Measurements from ENCODE around the gene FRMD5. TPM values are rescaled to one million over a fixed set of nuclear protein-coding genes. Genes with fewer than 3 reads are reported as not detected.

The FRMD5 gene
- total RNA-seq, 1 experiment from 2014 or later, result 27.2 TPM

DNA sequence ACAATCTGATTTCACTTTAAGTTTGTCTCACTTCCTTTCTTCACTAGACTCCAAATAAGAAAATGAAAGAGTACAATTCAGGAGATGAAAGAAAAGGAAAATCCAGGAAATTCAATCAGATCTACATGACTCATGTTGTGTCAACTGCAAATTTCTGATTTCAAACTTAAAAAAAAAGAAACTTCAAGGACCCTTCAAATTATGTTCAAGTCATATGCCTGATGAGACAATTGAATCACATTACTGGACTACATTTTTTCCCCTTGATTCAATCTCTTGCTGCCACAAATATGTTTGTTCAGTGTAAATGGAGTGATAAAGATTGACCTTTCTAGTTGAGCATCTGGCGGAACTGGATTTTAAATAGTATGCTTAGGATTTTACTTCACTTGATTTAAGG lies 37.4 kb downstream of the FRMD5 start (continued):
- TF ChIP-seq SP1 (IDR thresholded peaks at IDR 0.05; ENCODE audit: low read depth), result peak; percentile 97
- TF ChIP-seq POLR2A (IDR thresholded peaks at IDR 0.05; ENCODE audit: borderline replicate concordance, extremely low read depth, insufficient read depth, insufficient read length), result no peak
- TF ChIP-seq FOSL1 (IDR thresholded peaks at IDR 0.05; ENCODE audit: low read depth), result peak; percentile 99

DNA sequence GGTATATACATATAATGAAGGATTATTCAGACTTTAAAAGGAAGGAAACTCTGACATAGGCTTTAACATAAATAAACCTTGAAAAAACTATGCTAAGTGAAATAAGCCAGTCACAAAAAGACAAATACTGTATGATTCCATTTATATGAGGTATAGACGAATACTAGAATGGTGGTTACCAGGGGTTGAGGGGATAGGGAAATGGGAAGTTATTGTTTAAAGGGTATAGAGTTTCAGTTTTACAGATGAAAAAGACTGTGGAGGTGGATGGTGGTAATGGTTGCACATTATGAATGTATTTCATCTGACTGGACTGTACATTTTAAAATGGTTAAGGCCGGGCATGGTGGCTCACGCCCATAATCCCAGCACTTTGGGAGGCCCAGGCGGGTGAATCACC lies 41.7 kb downstream of the FRMD5 start:
- no peaks in the 10 kb centered on the region for H3K36me3 ChIP-seq (ENCODE audit: control insufficient read depth in 1 of 2, insufficient read depth in 2 of 2, low read length in 2 of 2)
- no peaks in the 10 kb centered on the region for H3K9me3 ChIP-seq (ENCODE audit: control insufficient read depth in 1 of 2, insufficient read depth in 1 of 2, low read depth in 1 of 2, low read length in 2 of 2)
- no peaks in the 10 kb centered on the region for H3K9me2 ChIP-seq (ENCODE audit: insufficient read depth)
- POLR2A ChIA-PET, result no interaction called here
- H2AFZ ChIP-seq (ENCODE audit: low read depth, low read length, poor library complexity, severe bottlenecking), result no peak overlapping the region
- intact Hi-C loops (cut with micrococcal nuclease), result no loop called here
- no peak overlapping the region for H3K4me3 ChIP-seq (replicated peaks in 1 of 2; ENCODE audit: low read depth in 1 of 2, low read length in 2 of 2)
- CTCF ChIA-PET, result no interaction called here
- RAD21 ChIA-PET (ENCODE audit: low non-redundant PET in 1 of 2, low total read pairs in 2 of 2, uncharacterized antibody in 2 of 2, unreplicated experiment in 2 of 2), result no interaction called here
- TF ChIP-seq SIN3A (IDR thresholded peaks at IDR 0.05; ENCODE audit: low read depth) (no peak), EZH2 (IDR thresholded peaks at IDR 0.05) (no peak)
- TF ChIP-seq, protein P1, sequence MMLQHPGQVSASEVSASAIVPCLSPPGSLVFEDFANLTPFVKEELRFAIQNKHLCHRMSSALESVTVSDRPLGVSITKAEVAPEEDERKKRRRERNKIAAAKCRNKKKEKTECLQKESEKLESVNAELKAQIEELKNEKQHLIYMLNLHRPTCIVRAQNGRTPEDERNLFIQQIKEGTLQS (IDR thresholded peaks at IDR 0.05), result no peak
- H3K4me2 ChIP-seq (ENCODE audit: low read length), result no peak overlapping the region
- H3K79me2 ChIP-seq (ENCODE audit: insufficient read depth, low read length), result peaks cover 80% of the 10 kb centered on the region
- H3K27me3 ChIP-seq (ENCODE audit: insufficient read depth, low read length), result no peaks in the 10 kb centered on the region
- no peak overlapping the region for H3K9ac ChIP-seq (ENCODE audit: low read length)
- no TSS peak for BruUV-seq (replicated peaks)
- ATAC-seq (no peak), DNase-seq (ENCODE audit: low read depth, low spot score) (no peak)
- H3K4me1 ChIP-seq (ENCODE audit: control insufficient read depth in 1 of 2, insufficient read depth in 2 of 2, low read length in 2 of 2), result peaks cover 42 to 53% of the 10 kb centered on the region in 2 experiments
- no peaks in the 10 kb centered on the region for H4K20me1 ChIP-seq (ENCODE audit: insufficient read depth)
- H3K27ac ChIP-seq (ENCODE audit: low read depth, low read length), result no peak overlapping the region

DNA sequence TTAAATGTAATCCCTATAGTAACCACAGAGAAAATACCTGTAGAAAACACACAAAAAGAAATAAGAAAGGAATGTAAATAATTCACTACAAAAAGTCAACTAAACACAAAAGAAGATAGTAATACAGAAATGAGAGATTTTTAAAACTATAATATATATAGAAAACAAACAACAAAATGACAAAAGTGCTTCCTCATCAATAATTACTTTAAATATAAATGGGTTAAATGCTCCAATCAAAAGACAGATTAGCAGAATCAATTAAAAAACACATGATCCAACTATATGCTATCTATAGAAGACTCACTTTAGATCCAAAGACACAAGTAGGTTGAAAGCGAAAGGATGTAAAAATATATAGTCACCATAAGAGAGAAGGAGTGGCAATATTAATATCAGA lies 45.8 kb downstream of the FRMD5 start:
- Histone ChIP-seq H3K9ac (ENCODE audit: low read length) (no peak overlapping the region), H3K4me3 (replicated peaks in 1 of 2; ENCODE audit: low read depth in 1 of 2, low read length in 2 of 2) (no peak overlapping the region), H3K79me2 (ENCODE audit: insufficient read depth, low read length) (peaks cover 76% of the 10 kb centered on the region), H3K27me3 (ENCODE audit: insufficient read depth, low read length) (no peaks in the 10 kb centered on the region), H2AFZ (ENCODE audit: low read depth, low read length, poor library complexity, severe bottlenecking) (no peak overlapping the region), H3K4me2 (ENCODE audit: low read length) (no peak overlapping the region), H4K20me1 (ENCODE audit: insufficient read depth) (no peaks in the 10 kb centered on the region), H3K27ac (ENCODE audit: low read depth, low read length) (no peak overlapping the region), H3K4me1 (ENCODE audit: control insufficient read depth in 1 of 2, insufficient read depth in 2 of 2, low read length in 2 of 2) (peaks cover 8 to 14% of the 10 kb centered on the region in 2 experiments), H3K9me3 (ENCODE audit: control insufficient read depth in 1 of 2, insufficient read depth in 1 of 2, low read depth in 1 of 2, low read length in 2 of 2) (no peaks in the 10 kb centered on the region), H3K36me3 (ENCODE audit: control insufficient read depth in 1 of 2, insufficient read depth in 2 of 2, low read length in 2 of 2) (no peaks in the 10 kb centered on the region), H3K9me2 (ENCODE audit: insufficient read depth) (no peaks in the 10 kb centered on the region)
- no TSS peak for BruUV-seq (replicated peaks)
- intact Hi-C loops (cut with micrococcal nuclease), result no loop called here
- DNase-seq (ENCODE audit: low read depth, low spot score), result no peak
- CTCF ChIA-PET, result no interaction called here
- TF ChIP-seq, protein P2, sequence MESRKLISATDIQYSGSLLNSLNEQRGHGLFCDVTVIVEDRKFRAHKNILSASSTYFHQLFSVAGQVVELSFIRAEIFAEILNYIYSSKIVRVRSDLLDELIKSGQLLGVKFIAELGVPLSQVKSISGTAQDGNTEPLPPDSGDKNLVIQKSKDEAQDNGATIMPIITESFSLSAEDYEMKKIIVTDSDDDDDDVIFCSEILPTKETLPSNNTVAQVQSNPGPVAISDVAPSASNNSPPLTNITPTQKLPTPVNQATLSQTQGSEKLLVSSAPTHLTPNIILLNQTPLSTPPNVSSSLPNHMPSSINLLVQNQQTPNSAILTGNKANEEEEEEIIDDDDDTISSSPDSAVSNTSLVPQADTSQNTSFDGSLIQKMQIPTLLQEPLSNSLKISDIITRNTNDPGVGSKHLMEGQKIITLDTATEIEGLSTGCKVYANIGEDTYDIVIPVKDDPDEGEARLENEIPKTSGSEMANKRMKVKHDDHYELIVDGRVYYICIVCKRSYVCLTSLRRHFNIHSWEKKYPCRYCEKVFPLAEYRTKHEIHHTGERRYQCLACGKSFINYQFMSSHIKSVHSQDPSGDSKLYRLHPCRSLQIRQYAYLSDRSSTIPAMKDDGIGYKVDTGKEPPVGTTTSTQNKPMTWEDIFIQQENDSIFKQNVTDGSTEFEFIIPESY (IDR thresholded peaks at IDR 0.05; ENCODE audit: extremely low read depth, insufficient replicate concordance, low read length), result no peak
- TF ChIP-seq RAD21 (IDR thresholded peaks at IDR 0.05; ENCODE audit: low read depth), result no peak
- no peak for TF ChIP-seq ZFX (IDR thresholded peaks at IDR 0.05)
- TF ChIP-seq YY1 (IDR thresholded peaks at IDR 0.05; ENCODE audit: extremely low read depth, insufficient replicate concordance, low read depth, low read length), result no peak
- TF ChIP-seq, protein P3, sequence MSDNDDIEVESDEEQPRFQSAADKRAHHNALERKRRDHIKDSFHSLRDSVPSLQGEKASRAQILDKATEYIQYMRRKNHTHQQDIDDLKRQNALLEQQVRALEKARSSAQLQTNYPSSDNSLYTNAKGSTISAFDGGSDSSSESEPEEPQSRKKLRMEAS (IDR thresholded peaks at IDR 0.05), result no peak
- no peak for TF ChIP-seq JUND (IDR thresholded peaks at IDR 0.05)
- TF ChIP-seq TCF7L2 (IDR thresholded peaks at IDR 0.05; ENCODE audit: borderline replicate concordance, extremely low read depth, insufficient read depth, insufficient read length), result no peak
- POLR2A ChIA-PET, result no interaction called here
- ATAC-seq, result no peak
- RAD21 ChIA-PET (ENCODE audit: low non-redundant PET in 1 of 2, low total read pairs in 2 of 2, uncharacterized antibody in 2 of 2, unreplicated experiment in 2 of 2), result no interaction called here
